ENCODE measurements around the gene SPECC1.

- no peak for TF ChIP-seq CTCF (IDR thresholded peaks at IDR 0.05)
- no peak for TF ChIP-seq POLR2A (IDR thresholded peaks at IDR 0.05)
These were observed 36.0 kb upstream of the SPECC1 start for GRCh38 chr17:19973156-19973555.

Measured in lower leg skin (tissue), 3 donors.